CD4-positive, alpha-beta T cell treated with Interleukin-4 for 1 hour (primary cell): ENCODE data around the gene IL25.

Source experiments
- DNase-seq, 2 donors: peaks; one replicate each; pipeline ENCODE4 v3.0.0-alpha.2; 2020 to 2022

Gene IL25

DNA sequence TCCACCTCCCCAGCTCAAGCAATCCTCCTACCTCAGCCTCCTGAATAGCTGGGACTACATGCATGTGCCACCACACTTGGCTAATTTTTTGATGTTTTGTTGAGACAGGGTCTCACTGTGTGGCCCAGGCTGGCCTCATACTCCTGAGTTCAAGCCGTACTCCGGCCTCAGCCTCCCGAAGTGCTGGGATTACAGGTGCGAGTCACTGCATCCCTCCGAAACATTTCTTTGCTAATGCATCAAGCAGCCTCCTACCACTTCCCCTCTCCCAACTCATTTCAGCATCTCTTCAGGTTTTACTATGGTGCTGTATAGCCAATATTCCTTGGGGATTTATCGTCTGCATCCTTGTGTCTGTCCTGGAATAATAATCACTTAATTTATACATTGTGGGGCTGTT, 17.6 kb upstream of the IL25 start:
- DNase-seq: no peak

DNA sequence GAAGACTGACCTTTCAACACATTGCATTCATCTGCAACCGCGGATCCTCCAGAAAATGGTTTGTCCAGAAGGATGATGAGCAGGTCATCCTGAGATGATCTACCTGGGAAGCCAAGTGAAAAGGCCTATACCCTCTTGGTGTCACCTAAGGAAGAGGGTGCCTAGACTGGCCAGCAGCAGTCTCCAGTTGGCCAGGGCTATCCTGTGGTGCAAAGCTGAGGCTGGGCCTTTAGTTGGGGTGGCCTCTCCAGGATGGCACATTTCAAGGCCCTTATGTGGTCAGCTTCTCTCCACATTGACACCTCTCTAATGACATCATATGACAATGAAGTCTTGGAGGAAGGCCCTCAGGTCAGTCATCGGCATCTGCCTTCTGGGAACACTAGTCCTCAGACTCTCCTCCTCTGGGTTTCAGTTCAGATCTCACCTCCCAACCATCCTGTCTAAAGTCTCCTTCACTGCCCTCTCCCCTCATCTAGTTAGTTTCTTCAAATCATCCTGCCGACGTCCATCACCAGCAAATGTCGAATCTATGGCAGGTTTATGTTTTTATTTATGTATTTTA, 16.7 kb upstream of the IL25 start:
- DNase-seq: no peak

DNA sequence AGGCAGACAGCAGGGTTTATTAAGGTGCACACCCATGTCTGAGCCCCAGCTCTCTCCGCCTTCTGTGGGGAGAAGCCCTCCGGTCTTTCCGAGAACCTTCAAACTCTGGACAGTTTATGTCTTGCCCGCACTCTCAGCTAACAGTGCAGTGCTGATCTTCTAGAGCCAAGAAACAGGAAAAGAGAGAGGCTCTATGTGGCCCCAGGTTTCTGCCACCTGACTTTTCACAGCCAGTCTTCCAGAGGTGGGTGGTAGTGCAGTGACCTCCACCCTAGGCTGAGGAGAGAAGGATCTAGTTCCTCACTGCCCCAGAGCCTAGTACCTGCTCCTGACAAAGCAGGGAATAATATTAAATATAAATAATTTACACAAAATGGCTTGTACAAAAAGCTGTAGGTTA, 15.9 kb upstream of the IL25 start:
- no peak for DNase-seq

DNA sequence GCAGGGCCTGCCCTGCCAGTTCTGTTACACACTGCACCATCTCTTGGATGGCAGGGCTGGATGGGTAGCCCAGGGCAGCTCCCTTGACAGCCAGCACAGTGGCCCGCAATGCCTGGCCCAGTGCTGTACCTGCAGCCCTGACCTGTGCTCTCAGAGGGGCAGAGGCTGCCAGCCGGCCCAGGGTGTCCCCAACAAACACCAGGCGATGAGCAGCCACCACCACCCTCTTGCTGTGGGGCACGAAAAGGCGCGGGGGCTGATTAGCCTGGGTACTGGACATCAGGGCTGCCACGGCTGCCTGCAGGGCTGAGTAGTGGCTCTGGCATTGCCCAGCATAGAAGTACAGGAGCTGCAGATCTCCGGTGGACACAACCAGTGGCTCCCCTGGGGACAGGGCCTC, 15.3 kb upstream of the IL25 start:
- no peak for DNase-seq

DNA sequence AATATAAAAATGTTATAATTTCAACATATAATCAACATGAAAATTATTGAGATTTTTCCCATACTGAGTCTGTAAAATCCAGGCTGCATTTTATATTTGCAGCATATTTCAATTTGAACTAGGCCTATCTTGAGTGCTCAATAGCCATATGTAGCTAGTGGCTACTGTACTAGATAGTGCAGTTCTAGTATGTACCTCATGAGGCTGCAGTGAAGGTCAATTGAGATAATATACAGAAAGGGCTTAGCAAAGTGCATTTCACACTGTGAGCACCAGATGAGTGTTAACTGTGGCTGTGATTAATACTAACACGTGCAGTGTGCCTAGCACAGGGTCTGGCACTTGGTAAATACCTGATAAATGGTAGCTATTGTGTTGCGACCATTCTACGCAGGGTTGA, 14.6 kb upstream of the IL25 start:
- DNase-seq: no peak

DNA sequence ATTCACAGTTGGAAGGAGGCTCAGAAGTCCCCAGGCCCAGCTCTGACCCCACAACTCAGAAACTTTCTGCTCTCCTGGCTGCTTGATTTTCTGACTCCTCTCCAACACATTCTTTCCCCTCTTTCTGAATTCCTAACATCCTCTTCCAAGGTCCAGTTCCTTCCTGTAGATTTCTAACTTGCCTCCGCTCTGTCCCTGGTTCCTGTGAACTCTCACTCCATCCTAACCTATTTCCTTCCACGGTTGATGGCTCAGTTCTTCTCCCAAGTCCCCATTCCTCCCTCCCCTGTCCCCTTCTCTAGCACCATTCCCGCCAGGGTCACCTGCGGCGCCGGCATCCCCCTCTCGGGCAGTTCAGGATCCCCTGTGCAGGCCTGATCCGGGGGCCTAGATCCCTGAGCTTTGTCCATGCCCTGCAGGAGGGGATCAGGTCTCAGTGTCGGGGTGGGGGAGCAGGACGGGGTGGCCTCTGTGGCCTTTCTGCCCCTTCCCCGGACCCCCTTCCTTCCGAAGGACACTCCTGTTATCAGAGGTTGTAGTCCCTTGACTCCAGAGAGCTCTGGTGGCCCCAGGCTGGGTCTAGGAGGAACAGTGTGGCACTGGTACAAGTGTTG, 13.9 kb upstream of the IL25 start:
- DNase-seq: no peak

DNA sequence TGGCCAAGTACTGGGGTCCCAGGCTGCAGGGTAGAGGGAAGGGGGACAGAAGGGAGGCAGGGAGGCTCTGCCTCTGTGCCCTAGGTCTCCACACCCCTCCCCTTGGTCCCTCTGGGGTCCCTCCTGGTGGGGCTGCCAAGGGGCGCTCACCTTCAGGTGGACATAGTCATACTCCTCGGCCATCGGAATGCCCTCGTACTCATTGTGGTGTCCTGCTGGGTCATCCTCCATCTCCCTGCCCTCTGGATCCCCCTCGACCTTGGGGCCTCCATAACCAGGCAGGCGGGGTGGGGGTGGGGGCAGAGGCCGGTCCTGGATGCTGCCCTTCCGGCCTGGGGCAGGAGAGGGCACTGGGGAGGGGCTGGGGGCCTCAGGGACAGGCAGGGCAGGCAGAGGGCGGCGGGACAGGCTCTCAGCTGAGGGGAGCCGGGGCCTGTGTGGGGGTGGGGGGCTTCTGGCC, 13.4 kb upstream of the IL25 start:
- no peak for DNase-seq

DNA sequence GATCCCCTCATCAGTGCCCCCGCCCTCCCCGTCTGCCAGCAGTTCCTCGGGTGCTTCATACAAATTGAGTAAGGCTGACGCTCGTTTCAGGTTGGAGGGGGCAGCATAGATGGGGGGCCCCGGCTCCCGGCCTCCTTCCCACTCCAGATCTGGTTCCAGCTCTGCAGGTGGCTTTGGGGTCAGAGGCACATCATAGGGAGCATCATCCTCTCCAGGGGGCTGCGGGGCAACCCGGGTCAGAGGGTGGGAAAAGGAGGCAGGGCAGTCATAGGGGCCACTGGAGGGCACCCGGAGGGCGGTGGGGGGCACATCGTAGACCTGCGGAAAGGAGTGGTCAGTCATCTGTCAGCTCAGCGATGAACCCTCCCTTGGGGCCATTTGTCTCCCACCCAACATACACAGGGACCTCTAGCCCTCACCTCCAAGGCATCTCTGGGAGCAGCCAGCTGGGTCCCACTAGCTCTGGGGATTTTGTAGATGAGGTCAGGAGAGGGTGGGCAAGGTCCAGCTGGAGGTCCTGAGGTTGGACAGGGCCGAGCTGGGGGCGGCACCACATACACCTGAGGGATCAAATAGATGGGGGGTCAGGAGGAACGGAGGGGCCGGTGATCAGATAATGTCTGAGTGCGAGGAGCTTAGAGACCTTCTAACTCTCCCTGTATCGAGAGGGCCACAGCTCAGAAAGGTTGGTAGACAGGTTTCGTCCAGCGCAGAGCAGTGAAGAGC, 12.7 kb upstream of the IL25 start:
- no peak for DNase-seq

DNA sequence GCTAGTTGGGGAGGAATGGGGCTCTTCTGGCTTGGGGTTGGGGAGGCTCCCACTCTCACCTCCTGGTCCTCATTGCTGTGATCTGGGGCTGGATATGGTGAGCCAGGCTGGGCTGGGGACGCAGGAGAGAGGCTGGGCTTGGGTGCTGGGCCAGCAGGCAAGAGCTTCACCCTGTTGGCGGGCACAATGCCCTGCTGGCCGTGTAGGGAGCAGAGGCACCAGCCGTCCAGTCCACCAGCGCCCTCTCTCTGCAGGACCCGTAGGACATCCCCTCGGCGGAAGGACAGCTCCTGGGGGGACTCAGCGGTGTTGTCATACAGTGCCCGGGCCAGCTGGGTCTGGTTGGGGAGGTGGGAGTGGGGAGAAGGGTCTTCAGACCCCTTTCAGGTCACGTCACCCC, 12.1 kb upstream of the IL25 start:
- DNase-seq: no peak

DNA sequence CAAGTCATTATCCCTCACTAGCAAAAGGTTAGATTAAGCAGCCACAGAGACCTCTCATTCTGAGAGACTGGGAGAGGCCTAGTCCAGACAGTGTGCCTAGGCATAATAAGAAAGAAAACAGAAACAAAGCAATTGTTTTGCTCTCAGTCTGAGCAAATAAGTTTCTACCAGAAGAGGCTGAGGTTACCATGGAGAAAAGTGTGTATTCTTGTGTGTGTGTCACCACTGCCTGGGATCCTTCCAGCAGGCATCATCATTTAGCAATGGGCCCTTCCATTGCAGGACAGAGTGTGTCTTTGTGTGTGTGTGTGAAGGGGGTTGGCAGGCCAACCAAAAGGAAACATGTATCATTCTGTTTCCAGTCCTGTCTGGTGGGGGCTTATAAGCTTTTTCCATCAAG, 11.3 kb upstream of the IL25 start:
- no peak for DNase-seq

DNA sequence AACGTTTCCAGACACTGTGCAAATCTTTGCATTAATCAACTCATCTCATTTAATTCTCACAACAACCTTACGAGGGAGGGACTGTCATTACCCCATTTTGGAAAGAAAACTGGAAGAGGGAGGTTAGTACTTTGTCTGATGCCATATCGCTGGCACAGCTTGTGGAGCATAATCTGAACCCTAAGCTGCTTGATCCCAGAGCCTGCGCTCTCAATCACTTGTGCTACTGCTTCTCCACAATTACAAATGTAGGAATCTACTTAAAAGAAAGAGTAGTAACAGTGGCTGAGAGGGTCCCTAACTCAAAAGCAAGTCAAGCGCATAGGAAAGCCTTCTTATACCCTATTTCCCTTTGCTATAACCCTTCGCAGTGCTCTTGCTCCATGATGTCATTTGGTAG, 10.8 kb upstream of the IL25 start:
- no peak for DNase-seq

DNA sequence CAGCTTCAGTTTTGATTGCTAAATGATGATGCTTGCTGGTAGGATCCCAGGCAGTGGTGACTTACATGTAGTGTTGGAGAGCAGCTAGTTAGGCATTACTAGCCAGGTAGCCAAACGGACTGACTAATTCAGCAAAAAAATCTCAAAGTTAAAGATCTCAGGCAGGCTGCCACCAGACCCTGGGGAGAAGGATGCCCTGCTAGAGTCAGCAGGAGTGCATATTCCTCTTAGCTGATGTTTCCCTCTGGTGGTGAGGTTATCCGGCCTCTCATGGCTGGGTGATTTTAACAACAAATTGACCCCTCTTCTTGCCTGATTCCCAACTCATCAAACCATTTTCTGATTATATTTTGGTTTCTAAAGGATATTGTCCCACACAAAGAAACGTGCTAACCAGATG, 10.4 kb upstream of the IL25 start:
- no peak for DNase-seq

DNA sequence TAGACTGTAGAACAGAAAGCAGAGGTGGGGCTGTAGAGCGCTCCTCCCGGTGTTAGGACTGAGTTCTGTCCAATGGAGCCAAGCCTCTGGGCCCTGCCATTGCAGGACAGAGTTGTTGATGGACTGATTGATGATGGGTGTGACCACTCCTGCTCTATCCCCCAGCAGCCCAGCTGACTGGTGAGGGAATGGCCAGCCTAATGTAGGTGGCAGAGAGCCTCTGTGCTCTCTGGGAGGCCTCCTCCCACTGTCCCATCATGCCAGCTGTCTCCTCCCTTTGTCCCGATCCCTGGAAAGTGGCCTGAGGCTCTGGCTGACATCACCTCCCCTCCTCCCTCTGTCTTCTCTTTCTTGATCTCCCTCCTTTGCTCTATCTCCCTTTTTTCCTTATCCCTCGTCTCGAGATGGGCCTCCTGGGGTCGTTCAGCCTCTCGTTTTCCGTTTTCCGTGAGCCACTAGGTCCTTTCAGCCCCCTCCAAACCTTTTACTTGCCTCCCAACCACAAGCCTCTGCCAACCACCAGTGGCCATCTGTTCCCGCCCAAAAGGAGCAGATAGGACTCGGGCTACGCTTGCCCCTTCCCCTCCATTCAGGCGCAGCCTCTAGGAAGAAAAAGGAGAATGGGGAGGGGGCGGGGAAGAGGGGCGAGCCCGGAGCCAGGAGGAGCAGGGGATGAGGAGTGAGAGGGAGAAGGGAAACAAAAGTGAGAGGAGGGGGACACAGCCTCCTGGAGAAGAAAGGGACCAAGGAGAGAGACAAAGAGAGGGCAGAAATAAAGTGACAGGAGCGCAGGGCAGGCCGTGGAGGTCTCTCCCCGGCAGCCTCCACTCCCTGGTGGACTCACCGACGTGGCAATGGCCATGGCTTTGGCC, 8.2 kb upstream of the IL25 start:
- DNase-seq: no peak

DNA sequence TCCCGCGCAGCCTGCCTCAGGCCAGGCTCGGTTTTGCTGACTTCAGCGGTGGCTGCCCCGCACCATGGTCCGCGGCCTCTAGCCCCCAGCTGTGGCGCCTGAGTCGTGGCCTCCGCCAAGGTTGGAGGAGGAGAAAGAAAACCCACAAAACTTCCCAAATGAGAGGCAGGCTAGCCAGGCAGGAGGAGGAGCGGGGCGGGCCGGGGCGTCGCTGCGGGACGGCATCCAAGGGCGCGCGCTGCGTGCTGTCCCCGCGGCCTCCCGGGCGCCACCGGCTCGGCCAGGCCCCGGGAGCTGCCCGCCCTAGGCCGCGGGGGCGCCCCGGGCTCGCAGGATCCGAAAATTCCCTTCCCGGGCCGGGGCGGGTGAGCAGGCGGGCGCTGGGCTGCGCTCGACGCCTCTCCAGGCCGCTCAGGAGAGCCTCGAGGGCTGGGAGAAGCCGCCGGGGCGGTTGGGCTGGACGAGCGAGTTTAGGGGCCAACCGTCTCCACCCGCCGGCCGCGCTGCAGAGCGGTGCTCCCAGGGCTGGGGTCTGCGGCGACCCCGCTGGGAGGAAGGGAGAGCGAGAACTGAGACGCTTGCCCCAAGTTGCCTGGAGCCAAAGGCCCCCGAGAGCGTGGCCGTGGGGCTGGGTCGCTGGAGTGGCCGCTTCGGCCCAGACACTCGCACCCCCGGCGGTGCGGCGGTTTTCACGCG, 7.4 kb upstream of the IL25 start, which contains the start of gene EFS:
TSS of gene EFS (minus strand) at position 137 of the 696 bp plus-strand sequence. CDS start 147 bp downstream, outside the sequence.
- DNase-seq: no peak

DNA sequence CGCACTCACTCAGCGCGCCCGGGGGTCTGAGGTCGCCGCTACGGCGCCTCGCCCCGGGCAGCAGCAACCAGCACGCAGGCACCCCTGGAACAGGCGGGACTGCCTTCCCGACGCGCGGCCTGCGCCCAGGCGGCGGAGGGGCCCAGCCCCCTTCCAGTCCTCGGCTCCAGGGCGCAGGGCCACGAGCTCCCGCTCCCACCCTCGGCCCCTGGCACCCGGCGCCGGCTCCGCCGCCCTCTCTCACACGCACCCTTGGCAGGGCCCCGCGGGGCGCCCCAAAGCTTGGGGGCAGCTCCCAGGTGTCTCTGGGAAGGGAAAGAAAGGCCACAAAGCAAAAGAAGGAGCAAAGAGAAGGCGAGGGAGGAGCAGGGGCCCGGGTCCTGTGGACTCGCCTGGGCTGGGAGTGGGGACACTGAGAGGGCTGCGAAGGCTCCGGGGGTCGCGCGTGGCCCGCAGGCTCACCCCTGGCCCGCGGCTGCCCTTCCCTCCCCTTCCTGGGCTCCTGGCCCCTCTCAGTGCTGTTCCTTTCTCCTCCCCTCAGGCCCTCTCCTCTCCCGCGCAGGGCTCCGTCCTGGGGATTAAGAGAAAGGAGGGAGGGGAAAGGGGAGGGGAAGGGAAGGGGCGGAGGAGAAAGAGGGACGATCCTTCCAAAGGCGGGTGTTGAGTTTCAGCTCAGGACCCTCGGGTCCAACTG, 6.7 kb upstream of the IL25 start:
- DNase-seq: no peak

DNA sequence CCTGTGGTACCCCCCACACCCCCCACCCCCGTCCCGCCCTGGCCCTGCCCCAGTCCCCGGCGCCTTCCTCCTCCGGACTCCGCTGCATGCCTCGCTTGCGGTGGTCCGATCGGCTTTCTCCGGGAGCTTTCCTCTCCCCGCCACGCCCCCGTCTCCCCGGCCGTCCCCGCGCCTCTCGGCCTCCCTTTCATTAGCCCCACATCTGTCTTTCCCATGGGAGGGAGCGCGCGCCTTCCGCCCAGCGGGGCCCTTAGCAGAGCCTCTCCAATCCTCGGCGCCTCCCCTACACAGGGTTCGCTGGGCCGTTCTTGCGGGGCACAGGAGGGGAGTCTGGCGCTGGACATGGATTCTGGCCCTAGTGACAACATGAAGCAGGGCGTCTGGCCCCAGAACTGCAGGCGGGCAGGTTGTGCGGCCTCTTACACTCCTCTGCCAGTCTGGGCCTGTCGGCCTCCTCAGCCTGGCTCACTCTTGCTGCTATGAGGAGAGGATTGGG, 6.1 kb upstream of the IL25 start:
- DNase-seq: no peak

DNA sequence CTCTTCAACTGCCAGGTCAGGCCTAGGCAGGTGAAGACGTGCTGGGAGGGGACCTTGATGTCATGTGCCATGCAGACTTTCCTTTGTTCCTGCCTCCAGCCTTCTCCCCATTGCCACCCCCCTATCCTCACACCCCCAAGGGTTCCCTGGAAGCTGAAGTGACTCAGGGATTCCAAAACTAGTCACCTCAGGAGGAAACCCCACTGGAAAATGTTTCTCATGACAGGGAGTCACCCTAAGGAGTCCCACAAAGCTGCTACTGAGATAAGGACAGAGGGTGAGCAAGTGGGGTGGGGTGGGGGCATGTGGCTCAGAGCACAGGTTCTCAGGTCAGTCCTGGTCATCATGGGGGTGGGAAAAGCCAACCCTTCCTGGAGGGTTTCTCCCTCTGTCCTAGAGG, 2.4 kb upstream of the IL25 start:
- DNase-seq: no peak

DNA sequence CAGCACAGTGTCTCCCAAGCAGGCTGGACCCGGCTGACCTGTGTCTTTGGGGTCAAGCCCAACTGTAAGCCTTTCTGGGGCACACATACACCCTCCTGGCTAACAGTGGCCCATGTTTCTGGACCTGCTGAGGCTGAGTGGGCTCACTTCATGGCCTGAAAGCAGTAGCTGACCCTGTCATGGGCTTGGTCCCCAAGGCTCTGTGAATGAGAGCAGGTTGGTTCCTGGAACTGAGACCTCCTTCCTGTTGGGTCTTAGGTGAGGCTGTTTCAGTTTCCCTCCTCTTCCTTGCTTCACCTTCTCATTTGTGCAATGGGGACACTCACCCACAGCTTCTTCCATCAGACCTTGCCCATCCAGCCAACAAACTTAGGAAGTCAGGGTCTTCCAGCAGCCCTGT, 744 bp upstream of the IL25 start:
- no peak for DNase-seq

DNA sequence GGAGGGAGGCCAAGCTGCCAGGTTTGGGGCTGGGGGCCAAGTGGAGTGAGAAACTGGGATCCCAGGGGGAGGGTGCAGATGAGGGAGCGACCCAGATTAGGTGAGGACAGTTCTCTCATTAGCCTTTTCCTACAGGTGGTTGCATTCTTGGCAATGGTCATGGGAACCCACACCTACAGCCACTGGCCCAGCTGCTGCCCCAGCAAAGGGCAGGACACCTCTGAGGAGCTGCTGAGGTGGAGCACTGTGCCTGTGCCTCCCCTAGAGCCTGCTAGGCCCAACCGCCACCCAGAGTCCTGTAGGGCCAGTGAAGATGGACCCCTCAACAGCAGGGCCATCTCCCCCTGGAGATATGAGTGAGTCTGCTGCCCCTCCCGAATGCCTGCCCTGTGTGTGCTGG, 432 bp downstream of the IL25 start:
- no peak for DNase-seq

DNA sequence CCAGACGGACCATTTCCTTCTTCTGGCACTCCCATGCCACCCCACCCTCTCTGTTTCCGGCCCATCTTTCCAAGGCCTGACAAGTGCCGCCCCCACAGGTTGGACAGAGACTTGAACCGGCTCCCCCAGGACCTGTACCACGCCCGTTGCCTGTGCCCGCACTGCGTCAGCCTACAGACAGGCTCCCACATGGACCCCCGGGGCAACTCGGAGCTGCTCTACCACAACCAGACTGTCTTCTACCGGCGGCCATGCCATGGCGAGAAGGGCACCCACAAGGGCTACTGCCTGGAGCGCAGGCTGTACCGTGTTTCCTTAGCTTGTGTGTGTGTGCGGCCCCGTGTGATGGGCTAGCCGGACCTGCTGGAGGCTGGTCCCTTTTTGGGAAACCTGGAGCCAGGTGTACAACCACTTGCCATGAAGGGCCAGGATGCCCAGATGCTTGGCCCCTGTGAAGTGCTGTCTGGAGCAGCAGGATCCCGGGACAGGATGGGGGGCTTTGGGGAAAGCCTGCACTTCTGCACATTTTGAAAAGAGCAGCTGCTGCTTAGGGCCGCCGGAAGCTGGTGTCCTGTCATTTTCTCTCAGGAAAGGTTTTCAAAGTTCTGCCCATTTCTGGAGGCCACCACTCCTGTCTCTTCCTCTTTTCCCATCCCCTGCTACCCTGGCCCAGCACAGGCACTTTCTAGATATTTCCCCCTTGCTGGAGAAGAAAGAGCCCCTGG, 3.1 kb downstream of the IL25 start:
- DNase-seq: no peak

DNA sequence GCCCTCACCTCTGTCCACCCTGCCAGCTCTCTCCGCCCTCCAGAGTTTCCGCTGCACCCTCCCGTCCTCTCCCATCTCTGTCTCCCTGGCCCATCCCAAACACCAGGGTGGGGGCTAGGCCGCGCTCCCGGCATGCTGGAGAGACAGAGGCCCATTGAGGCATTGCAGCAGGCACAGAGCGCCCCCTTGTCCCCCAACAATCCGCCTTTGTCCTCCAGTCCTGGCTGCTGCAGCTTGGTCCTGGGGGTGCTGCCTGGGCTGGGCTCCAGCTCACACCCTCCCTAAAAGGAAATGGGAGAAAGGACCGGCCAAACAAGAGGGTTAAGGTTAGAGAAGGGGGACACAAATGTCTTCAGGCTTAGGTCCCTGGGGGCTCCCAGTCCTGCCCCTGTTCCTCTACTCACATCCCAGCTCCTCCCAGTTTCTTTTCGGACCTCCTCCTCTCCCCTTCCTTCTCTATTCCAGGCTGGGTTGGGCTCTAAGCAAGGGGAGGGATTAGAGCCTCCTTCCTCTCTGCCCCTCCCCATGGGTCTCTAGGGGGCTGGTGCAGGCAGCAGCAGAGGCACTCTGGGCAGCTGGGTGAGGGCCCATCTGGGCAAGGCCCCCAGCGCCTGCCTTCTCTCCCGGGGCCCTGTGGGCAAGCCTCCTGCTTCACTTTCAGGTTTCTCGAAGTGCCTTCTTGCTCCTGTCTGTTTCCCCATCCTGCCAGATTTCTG, 4.0 kb downstream of the IL25 start, which contains the start of gene CMTM5:
TSS of gene CMTM5 (plus strand) at position 565 of the 716 bp plus-strand sequence. CDS start 206 bp downstream, outside the sequence.
- DNase-seq: no peak
